Measurements from ENCODE around the gene CNTNAP5. TPM values are rescaled to one million over a fixed set of nuclear protein-coding genes. Genes with fewer than 3 reads are reported as not detected.

The CNTNAP5 gene
- total RNA-seq, 2 experiments from 2014 or later = not detected

- no peaks in the 10 kb centered on the region for H3K27me3 Mint-ChIP-seq
- intact Hi-C loops (cut with DNase I, micrococcal nuclease) = no loop called here
- no peaks in the 10 kb centered on the region for H3K36me3 Mint-ChIP-seq (ENCODE audit: low read depth)
- no peaks in the 10 kb centered on the region for H3K36me3 ChIP-seq (ENCODE audit: insufficient read depth, low read length)
- no peak overlapping the region for H3K4me3 ChIP-seq (ENCODE audit: low read length)
- H3K9me3 ChIP-seq (ENCODE audit: control insufficient read depth in 1 of 2, insufficient read depth in 1 of 2, low read length in 2 of 2) = no peaks in the 10 kb centered on the region
- peaks cover 14% of the 10 kb centered on the region for H3K9me3 Mint-ChIP-seq
- no peak overlapping the region for H3K4me3 Mint-ChIP-seq
- H3K4me1 ChIP-seq (ENCODE audit: insufficient read depth, low read length) = no peaks in the 10 kb centered on the region
- CTCF ChIA-PET = no interaction called here
- no peak for TF ChIP-seq CTCF (IDR thresholded peaks at IDR 0.05)
- POLR2A ChIA-PET = no interaction called here
- H3K27ac ChIP-seq (ENCODE audit: low read depth in 1 of 2, low read length in 2 of 2) = no peak overlapping the region
- DNase-seq (no peak), ATAC-seq (ENCODE audit: poor library complexity) (no peak)
- no peaks in the 10 kb centered on the region for H3K4me1 Mint-ChIP-seq (ENCODE audit: low read depth)
- H3K27ac Mint-ChIP-seq = no peak overlapping the region
- H3K27me3 ChIP-seq (ENCODE audit: control insufficient read depth in 1 of 2, insufficient read depth in 2 of 2, low read length in 2 of 2) = no peaks in the 10 kb centered on the region
Measured at GRCh38 chr2:124882423-124882822, 857.3 kb downstream of the CNTNAP5 start.

- DNase-seq (no peak), ATAC-seq (ENCODE audit: poor library complexity) (no peak)
- no peaks in the 10 kb centered on the region for H3K4me1 ChIP-seq (ENCODE audit: insufficient read depth, low read length)
- no peaks in the 10 kb centered on the region for H3K9me3 ChIP-seq (ENCODE audit: control insufficient read depth in 1 of 2, insufficient read depth in 1 of 2, low read length in 2 of 2)
- POLR2A ChIA-PET = no interaction called here
- no peak for TF ChIP-seq CTCF (IDR thresholded peaks at IDR 0.05)
- Mint-ChIP-seq H3K27me3 (no peaks in the 10 kb centered on the region), H3K9me3 (peaks cover 17% of the 10 kb centered on the region), H3K4me1 (ENCODE audit: low read depth) (no peaks in the 10 kb centered on the region), H3K36me3 (ENCODE audit: low read depth) (no peaks in the 10 kb centered on the region), H3K27ac (no peak overlapping the region), H3K4me3 (no peak overlapping the region)
- H3K4me3 ChIP-seq (ENCODE audit: low read length) = no peak overlapping the region
- intact Hi-C loops (cut with DNase I, micrococcal nuclease) = no loop called here
- CTCF ChIA-PET = no interaction called here
- H3K27me3 ChIP-seq (ENCODE audit: control insufficient read depth in 1 of 2, insufficient read depth in 2 of 2, low read length in 2 of 2) = no peaks in the 10 kb centered on the region
- H3K36me3 ChIP-seq (ENCODE audit: insufficient read depth, low read length) = no peaks in the 10 kb centered on the region
- H3K27ac ChIP-seq (ENCODE audit: low read depth in 1 of 2, low read length in 2 of 2) = no peak overlapping the region
Measured at GRCh38 chr2:124883595-124883994, 858.5 kb downstream of the CNTNAP5 start.

GRCh38 chr2:124884315-124884714 is 859.2 kb downstream of the CNTNAP5 start:
- intact Hi-C loops (cut with DNase I, micrococcal nuclease) = no loop called here
- DNase-seq = no peak
- no peaks in the 10 kb centered on the region for H3K4me1 ChIP-seq (ENCODE audit: insufficient read depth, low read length)

More at GRCh38 chr2:124884315-124884714, 859.2 kb downstream of the CNTNAP5 start:
- Histone ChIP-seq H3K27ac (ENCODE audit: low read depth in 1 of 2, low read length in 2 of 2) (no peak overlapping the region), H3K4me3 (ENCODE audit: low read length) (no peak overlapping the region), H3K27me3 (ENCODE audit: control insufficient read depth in 1 of 2, insufficient read depth in 2 of 2, low read length in 2 of 2) (no peaks in the 10 kb centered on the region), H3K36me3 (ENCODE audit: insufficient read depth, low read length) (no peaks in the 10 kb centered on the region), H3K9me3 (ENCODE audit: control insufficient read depth in 1 of 2, insufficient read depth in 1 of 2, low read length in 2 of 2) (no peaks in the 10 kb centered on the region)
- no peak for ATAC-seq (ENCODE audit: poor library complexity)
- ChIA-PET CTCF (no interaction called here), POLR2A (no interaction called here)
- Mint-ChIP-seq H3K4me3 (no peak overlapping the region), H3K27me3 (no peaks in the 10 kb centered on the region), H3K4me1 (ENCODE audit: low read depth) (no peaks in the 10 kb centered on the region), H3K9me3 (peaks cover 17% of the 10 kb centered on the region), H3K27ac (no peak overlapping the region), H3K36me3 (ENCODE audit: low read depth) (no peaks in the 10 kb centered on the region)
- no peak for TF ChIP-seq CTCF (IDR thresholded peaks at IDR 0.05)
